ENCODE results near the gene PTCSC3. TPM values are rescaled to one million over a fixed set of nuclear protein-coding genes. Genes with fewer than 3 reads are reported as not detected.
"Not testable (repeated sequence)": the region's sequence is repeated elsewhere in the genome, so short reads cannot be mapped to it uniquely, and the experiment has no call there.

Gene PTCSC3
- total RNA-seq, 1 experiment from 2014 or later = not detected

DNA sequence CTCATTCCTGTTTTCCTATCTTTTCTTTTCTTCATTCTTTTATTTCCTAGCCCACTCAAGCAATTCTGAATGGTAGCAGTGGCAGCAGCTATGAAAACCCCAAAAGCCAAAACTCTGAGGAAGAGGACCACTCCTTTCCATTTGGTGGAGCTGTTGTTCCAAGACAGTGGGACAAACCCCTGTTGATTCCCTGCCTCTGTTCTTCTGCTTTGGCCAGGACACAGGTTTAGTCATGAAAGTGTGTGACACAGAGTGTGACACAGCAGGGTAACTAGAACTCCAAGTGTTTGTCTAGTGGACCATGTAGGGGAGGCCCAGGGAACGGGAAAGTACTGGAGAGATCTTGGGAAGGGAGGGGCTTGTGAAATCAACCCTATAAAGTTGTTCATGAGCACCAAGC is 71.1 kb downstream of the PTCSC3 start:
- intact Hi-C loops (cut with micrococcal nuclease; ENCODE audit: unreplicated experiment) = loop anchor here (1.0 to 10.0 kb wide), 2 partner anchors 269 to 449 kb away; no protein-coding TSS in a partner anchor
- CTCF ChIA-PET = interaction anchor here (0.6 to 1.5 kb wide), 5 partner anchors 14 to 449 kb away, joined by 3 to 5 read pairs (median 4); no protein-coding TSS in a partner anchor
- peak; percentile 23 for DNase-seq

DNA sequence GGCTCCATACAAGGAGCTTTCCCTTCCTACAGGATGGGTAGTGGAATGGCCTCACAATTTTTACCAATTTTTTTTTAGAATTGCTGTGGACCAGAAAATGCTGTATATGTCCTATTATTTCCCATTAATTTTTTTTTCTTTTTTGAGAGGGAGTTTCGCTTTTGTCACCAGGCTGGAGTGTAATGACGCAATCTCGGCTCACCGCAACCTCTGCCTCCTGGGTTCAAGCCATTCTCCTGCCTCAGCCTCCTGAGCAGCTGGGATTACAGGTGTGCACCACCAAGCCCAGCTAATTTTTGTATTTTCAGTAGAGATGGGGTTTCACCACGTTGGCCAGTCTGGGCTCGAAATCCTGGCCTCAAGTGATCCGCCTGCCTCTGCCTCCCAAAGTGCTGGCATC is 72.3 kb downstream of the PTCSC3 start:
- CTCF ChIA-PET; BruUV-seq (replicated peaks): not testable (repeated sequence)

More for the DNA sequence above, 71.1 kb downstream of the PTCSC3 start:
- TF ChIP-seq, protein P1, sequence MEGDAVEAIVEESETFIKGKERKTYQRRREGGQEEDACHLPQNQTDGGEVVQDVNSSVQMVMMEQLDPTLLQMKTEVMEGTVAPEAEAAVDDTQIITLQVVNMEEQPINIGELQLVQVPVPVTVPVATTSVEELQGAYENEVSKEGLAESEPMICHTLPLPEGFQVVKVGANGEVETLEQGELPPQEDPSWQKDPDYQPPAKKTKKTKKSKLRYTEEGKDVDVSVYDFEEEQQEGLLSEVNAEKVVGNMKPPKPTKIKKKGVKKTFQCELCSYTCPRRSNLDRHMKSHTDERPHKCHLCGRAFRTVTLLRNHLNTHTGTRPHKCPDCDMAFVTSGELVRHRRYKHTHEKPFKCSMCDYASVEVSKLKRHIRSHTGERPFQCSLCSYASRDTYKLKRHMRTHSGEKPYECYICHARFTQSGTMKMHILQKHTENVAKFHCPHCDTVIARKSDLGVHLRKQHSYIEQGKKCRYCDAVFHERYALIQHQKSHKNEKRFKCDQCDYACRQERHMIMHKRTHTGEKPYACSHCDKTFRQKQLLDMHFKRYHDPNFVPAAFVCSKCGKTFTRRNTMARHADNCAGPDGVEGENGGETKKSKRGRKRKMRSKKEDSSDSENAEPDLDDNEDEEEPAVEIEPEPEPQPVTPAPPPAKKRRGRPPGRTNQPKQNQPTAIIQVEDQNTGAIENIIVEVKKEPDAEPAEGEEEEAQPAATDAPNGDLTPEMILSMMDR (IDR thresholded peaks at IDR 0.05; ENCODE audit: unreplicated experiment) = no peak
- H3K27me3 Mint-ChIP-seq (ENCODE audit: unreplicated experiment) = no peaks in the 10 kb centered on the region
- H3K27ac Mint-ChIP-seq (ENCODE audit: unreplicated experiment) = no peak overlapping the region
- peaks cover 9% of the 10 kb centered on the region for H3K4me1 Mint-ChIP-seq (ENCODE audit: low read depth, unreplicated experiment)
- H3K9me3 Mint-ChIP-seq (ENCODE audit: low read depth, unreplicated experiment) = no peaks in the 10 kb centered on the region
- no peak overlapping the region for H3K4me3 Mint-ChIP-seq (ENCODE audit: low read depth, unreplicated experiment)
- no peaks in the 10 kb centered on the region for H3K36me3 Mint-ChIP-seq (ENCODE audit: insufficient read depth, unreplicated experiment)
- BruUV-seq (replicated peaks) = no TSS peak

DNA sequence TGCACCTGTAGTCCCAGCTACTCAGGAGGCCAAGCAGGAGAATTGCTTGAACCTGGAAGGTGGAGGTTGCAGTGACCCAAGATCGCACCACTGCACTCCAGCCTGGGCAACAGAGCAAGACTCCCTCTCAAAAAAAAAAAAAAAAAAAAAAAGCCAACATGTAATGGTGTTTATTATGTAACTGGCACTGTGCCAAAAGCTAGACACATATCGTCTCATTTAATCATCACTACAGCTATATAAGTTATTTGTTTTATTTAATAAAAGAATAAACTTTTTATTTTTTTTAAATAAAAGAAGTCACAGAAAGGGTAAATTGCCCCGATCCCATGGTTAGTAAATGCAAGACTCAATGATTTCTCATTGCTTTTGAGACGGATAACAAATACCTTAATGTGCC is 76.9 kb downstream of the PTCSC3 start:
- H3K27ac Mint-ChIP-seq (ENCODE audit: unreplicated experiment) = no peak overlapping the region
- CTCF ChIA-PET = interaction anchor here (0.6 kb wide), 1 partner anchor 231 kb away, joined by 3 read pairs; no protein-coding TSS in a partner anchor
- intact Hi-C loops (cut with micrococcal nuclease; ENCODE audit: unreplicated experiment) = loop anchor here (10.0 kb wide), 1 partner anchor 455 kb away; no protein-coding TSS in a partner anchor
- TF ChIP-seq, protein P1 (IDR thresholded peaks at IDR 0.05; ENCODE audit: unreplicated experiment) = no peak
- no peaks in the 10 kb centered on the region for H3K9me3 Mint-ChIP-seq (ENCODE audit: low read depth, unreplicated experiment)
- H3K36me3 Mint-ChIP-seq (ENCODE audit: insufficient read depth, unreplicated experiment) = no peaks in the 10 kb centered on the region
- no peak overlapping the region for H3K4me3 Mint-ChIP-seq (ENCODE audit: low read depth, unreplicated experiment)
- BruUV-seq (replicated peaks) = no TSS peak
- H3K4me1 Mint-ChIP-seq (ENCODE audit: low read depth, unreplicated experiment) = no peaks in the 10 kb centered on the region
- H3K27me3 Mint-ChIP-seq (ENCODE audit: unreplicated experiment) = no peaks in the 10 kb centered on the region
- no peak for DNase-seq

More for the DNA sequence above, 72.3 kb downstream of the PTCSC3 start:
- H3K36me3 Mint-ChIP-seq (ENCODE audit: insufficient read depth, unreplicated experiment); H3K27ac Mint-ChIP-seq (ENCODE audit: unreplicated experiment); H3K4me1 Mint-ChIP-seq (ENCODE audit: low read depth, unreplicated experiment); H3K27me3 Mint-ChIP-seq (ENCODE audit: unreplicated experiment); DNase-seq; H3K9me3 Mint-ChIP-seq (ENCODE audit: low read depth, unreplicated experiment); H3K4me3 Mint-ChIP-seq (ENCODE audit: low read depth, unreplicated experiment): not testable (repeated sequence)
- intact Hi-C loops (cut with micrococcal nuclease; ENCODE audit: unreplicated experiment) = loop anchor here (10.0 kb wide), 1 partner anchor 451 kb away; no protein-coding TSS in a partner anchor

DNA sequence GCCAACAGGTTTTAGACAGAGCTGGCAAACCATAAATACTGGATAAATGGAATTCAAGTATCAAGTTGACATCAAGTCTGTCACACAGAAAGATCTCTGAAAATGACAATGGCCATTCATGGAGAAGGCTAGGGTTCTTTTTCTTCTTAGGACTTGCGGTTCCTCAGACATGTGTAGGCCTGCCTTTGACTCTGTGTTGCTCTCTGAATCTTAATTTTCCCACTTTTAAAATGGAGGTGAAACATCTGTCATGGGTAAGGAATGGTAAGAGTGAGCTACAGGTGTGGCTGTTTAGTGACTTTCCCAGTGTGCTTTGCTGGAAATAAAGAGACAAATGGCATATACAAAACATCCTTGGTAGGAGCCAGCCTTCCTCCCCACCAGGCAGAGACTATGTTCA is 79.2 kb downstream of the PTCSC3 start:
- Mint-ChIP-seq H3K4me3 (ENCODE audit: low read depth, unreplicated experiment) (no peak overlapping the region), H3K27me3 (ENCODE audit: unreplicated experiment) (no peaks in the 10 kb centered on the region), H3K27ac (ENCODE audit: unreplicated experiment) (no peak overlapping the region), H3K9me3 (ENCODE audit: low read depth, unreplicated experiment) (no peaks in the 10 kb centered on the region), H3K36me3 (ENCODE audit: insufficient read depth, unreplicated experiment) (no peaks in the 10 kb centered on the region), H3K4me1 (ENCODE audit: low read depth, unreplicated experiment) (no peaks in the 10 kb centered on the region)
- no peak for DNase-seq
- no TSS peak for BruUV-seq (replicated peaks)
- TF ChIP-seq, protein P1 (IDR thresholded peaks at IDR 0.05; ENCODE audit: unreplicated experiment) = no peak
- intact Hi-C loops (cut with micrococcal nuclease; ENCODE audit: unreplicated experiment) = no loop called here
- CTCF ChIA-PET = interaction anchor here (1.3 kb wide), 1 partner anchor 28 kb away, joined by 3 read pairs; no protein-coding TSS in a partner anchor

DNA sequence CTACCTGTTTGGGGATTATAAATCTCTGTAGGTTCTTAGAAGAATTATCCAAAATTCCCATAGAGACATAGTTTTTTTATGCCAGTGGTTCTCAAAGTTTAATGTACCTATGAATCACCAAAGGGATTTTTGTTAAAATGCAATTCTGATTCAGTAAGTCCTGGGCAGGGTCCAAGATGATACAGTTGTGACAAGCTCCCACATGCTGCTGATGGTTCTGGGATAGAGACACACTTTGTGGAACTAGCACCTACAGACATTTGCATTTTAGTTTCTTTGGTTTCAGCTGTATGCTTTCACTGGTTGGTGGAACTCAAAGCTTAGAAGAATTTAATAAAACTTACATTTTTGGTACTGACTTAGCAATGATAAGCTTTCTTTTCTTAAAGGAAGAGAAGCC is 80.4 kb downstream of the PTCSC3 start:
- CTCF ChIA-PET = interaction anchor here (1.3 kb wide), 1 partner anchor 27 kb away, joined by 3 read pairs; no protein-coding TSS in a partner anchor
- TF ChIP-seq, protein P1 (IDR thresholded peaks at IDR 0.05; ENCODE audit: unreplicated experiment) = no peak
- Mint-ChIP-seq H3K27ac (ENCODE audit: unreplicated experiment) (no peak overlapping the region), H3K9me3 (ENCODE audit: low read depth, unreplicated experiment) (no peaks in the 10 kb centered on the region), H3K27me3 (ENCODE audit: unreplicated experiment) (no peaks in the 10 kb centered on the region), H3K4me1 (ENCODE audit: low read depth, unreplicated experiment) (peaks cover 9% of the 10 kb centered on the region), H3K4me3 (ENCODE audit: low read depth, unreplicated experiment) (no peak overlapping the region), H3K36me3 (ENCODE audit: insufficient read depth, unreplicated experiment) (no peaks in the 10 kb centered on the region)
- DNase-seq = no peak
- no TSS peak for BruUV-seq (replicated peaks)
- intact Hi-C loops (cut with micrococcal nuclease; ENCODE audit: unreplicated experiment) = no loop called here

Data from Calu3 (cell line).